GM18907 (cell line): Measurements from ENCODE around the gene NENF.
"Not testable (repeated sequence)": the region's sequence is repeated elsewhere in the genome, so short reads cannot be mapped to it uniquely, and the experiment has no call there.

Experiments
- ATAC-seq: cut with Tn5 transposase; IDR thresholded peaks from one replicate; pipeline ENCODE4 v1.9.1; 2021; ENCODE audit warnings: mild to moderate bottlenecking, moderate library complexity; ENCODE audit not compliant: unreplicated experiment

NENF gene

GRCh38 chr1:212457740-212458338 is 25.1 kb downstream of the NENF start:
- ATAC-seq, result no peak

- ATAC-seq, result no peak
Measured at GRCh38 chr1:212458817-212459216, 26.1 kb downstream of the NENF start.

- no peak for ATAC-seq
Measured at GRCh38 chr1:212459656-212460055, 26.9 kb downstream of the NENF start.

GRCh38 chr1:212460376-212460775 is 27.7 kb downstream of the NENF start:
- ATAC-seq, result no peak

GRCh38 chr1:212461916-212462660 is 29.4 kb downstream of the NENF start:
- no peak for ATAC-seq

GRCh38 chr1:212463565-212464285 is 31.0 kb downstream of the NENF start:
- ATAC-seq, result no peak

GRCh38 chr1:212465311-212465710 is 32.6 kb downstream of the NENF start:
- no peak for ATAC-seq

- no peak for ATAC-seq
Measured at GRCh38 chr1:212466437-212466836, 33.7 kb downstream of the NENF start.

GRCh38 chr1:212466898-212467650 is 34.4 kb downstream of the NENF start:
- no peak for ATAC-seq

GRCh38 chr1:212467843-212468482 is 35.2 kb downstream of the NENF start:
- no peak for ATAC-seq

- no peak for ATAC-seq
Measured at GRCh38 chr1:212470059-212470458, 37.3 kb downstream of the NENF start.

- ATAC-seq, result no peak
Measured at GRCh38 chr1:212471286-212471685, 38.6 kb downstream of the NENF start.

- no peak for ATAC-seq
Measured at GRCh38 chr1:212471891-212472675, 39.4 kb downstream of the NENF start.

- no peak for ATAC-seq
Measured at GRCh38 chr1:212473729-212474128, 41.0 kb downstream of the NENF start.

GRCh38 chr1:212475151-212475550 is 42.4 kb downstream of the NENF start:
- ATAC-seq, result no peak

GRCh38 chr1:212475831-212476230 is 43.1 kb downstream of the NENF start:
- ATAC-seq, result not testable (repeated sequence)

GRCh38 chr1:212477014-212477679 is 44.4 kb downstream of the NENF start:
- peak; percentile 92 for ATAC-seq

GRCh38 chr1:212477680-212478466 is 45.2 kb downstream of the NENF start:
- no peak for ATAC-seq
